Gastrocnemius medialis (tissue), 4 donors: ENCODE data around the gene ALDH3A2. TPM values are rescaled to one million over a fixed set of nuclear protein-coding genes. Genes with fewer than 3 reads are reported as not detected.

Experiments used
- ATAC-seq, 2 donors: fragments of 150-250 bp; one replicate each; pipeline ENCODE4 v1.9.1; 2016
- DNase-seq, 2 donors: peaks; one replicate each; pipeline ENCODE4 v3.0.0-alpha.2; 2019
- H3K27ac ChIP-seq, 4 donors: fragments of 200-600 bp; sonication (generic); 1 replicate in 1 of 4; 2 replicates in 3 of 4; pipeline ENCODE4 v1.5.1; 2016 to 2018; ENCODE audit warnings: mild to moderate bottlenecking in 2 of 4, moderate library complexity in 1 of 4
- H3K27me3 ChIP-seq, 3 donors: fragments of 200-600 bp; sonication (generic) in 2 of 3; 1 replicate in 1 of 3; 2 replicates in 2 of 3; pipeline versions ENCODE4 v1.5.1 to v1.6.0; 2016 to 2019; ENCODE audit warnings: mild to moderate bottlenecking in 1 of 3, moderate library complexity in 1 of 3
- H3K36me3 ChIP-seq, 2 donors: fragments of 200-600 bp; sonication (generic) in 1 of 2; one replicate each; pipeline ENCODE4 v1.5.1; 2017 to 2018
- H3K4me1 ChIP-seq, 2 donors: fragments of 200-600 bp; sonication (generic) in 1 of 2; one replicate each; pipeline ENCODE4 v1.5.1; 2016 to 2017; ENCODE audit warnings: mild to moderate bottlenecking in 2 of 2
- H3K4me3 ChIP-seq, 4 donors: fragments of 200-600 bp; sonication (generic) in 3 of 4; 1 replicate in 1 of 4; 2 replicates in 3 of 4; pipeline ENCODE4 v1.5.1; 2016 to 2019; ENCODE audit warnings: mild to moderate bottlenecking in 2 of 4
- H3K9me3 ChIP-seq, 3 donors: fragments of 200-600 bp; sonication (generic) in 2 of 3; 1 replicate in 1 of 3; 2 replicates in 2 of 3; pipeline ENCODE4 v1.5.1; 2016 to 2019
- CTCF ChIP-seq, 5 experiments: fragments of 450-650 bp in 3 of 5; fragments of 200-600 bp in 2 of 5; sonication (generic) in 2 of 5; IDR thresholded peaks in 4 of 5; conservative IDR thresholded peaks in 1 of 5; 1 replicate in 4 of 5; 2 replicates in 1 of 5; pipeline ENCODE4 v1.5.1; 2016 to 2019; ENCODE audit warnings: antibody characterized with exemption in 5 of 5, mild to moderate bottlenecking in 3 of 5, moderate library complexity in 3 of 5
- POLR2A ChIP-seq, 2 donors: fragments of 450-650 bp; IDR thresholded peaks; one replicate each; pipeline ENCODE4 v1.6.1; 2017; ENCODE audit warnings: antibody characterized with exemption in 2 of 2, mild to moderate bottlenecking in 2 of 2, moderate library complexity in 2 of 2
- in situ Hi-C, 4 donors: fragments of 200-750 bp; cut with MboI; loops; one replicate each; pipeline versions ENCODE4 v1.15.0 to v1.8.0; 2017; ENCODE audit warnings: low sequenced_read_pairs in 4 of 4
- intact Hi-C: fragments of 100-400 bp; cut with DNase I; formaldehyde crosslinking; loops from one replicate; pipeline ENCODE4 v1.15.1; 2023; ENCODE audit warnings: low total_unique reads
- total RNA-seq, 4 donors: library from RNA; depleted of rRNA; stranded (reverse); fragments of >200 nt; gene quantifications; one replicate each; pipeline versions ENCODE4 v1.1.0 to v1.2.3, GENCODE V29; 2016

Gene ALDH3A2
- total RNA-seq, 4 donors from 2014 or later, result 87.6 to 117 (median 98.2) TPM

- Histone ChIP-seq H3K4me3 (no peak overlapping the region), H3K27me3 (no peaks in the 10 kb centered on the region), H3K9me3 (peaks cover 0 to 11% (median 3%) of the 10 kb centered on the region in 3 donors), H3K4me1 (no peaks in the 10 kb centered on the region), H3K36me3 (no peaks in the 10 kb centered on the region), H3K27ac (no peak overlapping the region)
- in situ Hi-C loops (no loop called here), intact Hi-C loops (no loop called here)
- no peak for DNase-seq
- no peak for ATAC-seq
- TF ChIP-seq CTCF (IDR thresholded peaks at IDR 0.05 in 4 of 5, conservative IDR thresholded peaks at IDR 0.05 in 1 of 5), result no peak
- no peak for TF ChIP-seq POLR2A (IDR thresholded peaks at IDR 0.05)
Observed at GRCh38 chr17:19614900-19615299, 33.7 kb upstream of the ALDH3A2 start.

GRCh38 chr17:19618015-19618414 lies 30.5 kb upstream of the ALDH3A2 start:
- intact Hi-C loops, result no loop called here
- TF ChIP-seq CTCF (IDR thresholded peaks at IDR 0.05 in 4 of 5, conservative IDR thresholded peaks at IDR 0.05 in 1 of 5) (no peak), POLR2A (IDR thresholded peaks at IDR 0.05) (no peak)
- H3K9me3 ChIP-seq, result peaks cover 0 to 18% (median 3%) of the 10 kb centered on the region in 3 donors

GRCh38 chr17:19619705-19620325 lies 28.7 kb upstream of the ALDH3A2 start:
- intact Hi-C loops, result no loop called here
- DNase-seq, result no peak
- no peak overlapping the region for H3K27ac ChIP-seq
- no peak for ATAC-seq
- no peaks in the 10 kb centered on the region for H3K4me1 ChIP-seq
- no peaks in the 10 kb centered on the region for H3K36me3 ChIP-seq
- TF ChIP-seq POLR2A (IDR thresholded peaks at IDR 0.05) (no peak), CTCF (IDR thresholded peaks at IDR 0.05 in 4 of 5, conservative IDR thresholded peaks at IDR 0.05 in 1 of 5) (no peak)
- no peak overlapping the region for H3K4me3 ChIP-seq
- in situ Hi-C loops, result no loop called here
- H3K27me3 ChIP-seq, result no peaks in the 10 kb centered on the region
- H3K9me3 ChIP-seq, result peaks cover 0 to 18% (median 3%) of the 10 kb centered on the region in 3 donors

More at GRCh38 chr17:19618015-19618414, 30.5 kb upstream of the ALDH3A2 start:
- ATAC-seq, result no peak
- in situ Hi-C loops, result no loop called here
- no peak overlapping the region for H3K27ac ChIP-seq
- no peaks in the 10 kb centered on the region for H3K36me3 ChIP-seq
- DNase-seq, result no peak
- H3K4me3 ChIP-seq, result no peak overlapping the region
- H3K4me1 ChIP-seq, result no peaks in the 10 kb centered on the region
- no peaks in the 10 kb centered on the region for H3K27me3 ChIP-seq

GRCh38 chr17:19621697-19622096 lies 26.9 kb upstream of the ALDH3A2 start:
- TF ChIP-seq CTCF (IDR thresholded peaks at IDR 0.05 in 4 of 5, conservative IDR thresholded peaks at IDR 0.05 in 1 of 5) (no peak), POLR2A (IDR thresholded peaks at IDR 0.05) (no peak)
- in situ Hi-C loops (no loop called here), intact Hi-C loops (no loop called here)
- Histone ChIP-seq H3K4me1 (no peaks in the 10 kb centered on the region), H3K9me3 (peaks cover 0 to 18% (median 3%) of the 10 kb centered on the region in 3 donors), H3K27me3 (no peaks in the 10 kb centered on the region), H3K27ac (no peak overlapping the region), H3K4me3 (no peak overlapping the region), H3K36me3 (no peaks in the 10 kb centered on the region)
- ATAC-seq, result no peak
- no peak for DNase-seq
